ENCODE measurements around the gene MAP2K6.

DNA sequence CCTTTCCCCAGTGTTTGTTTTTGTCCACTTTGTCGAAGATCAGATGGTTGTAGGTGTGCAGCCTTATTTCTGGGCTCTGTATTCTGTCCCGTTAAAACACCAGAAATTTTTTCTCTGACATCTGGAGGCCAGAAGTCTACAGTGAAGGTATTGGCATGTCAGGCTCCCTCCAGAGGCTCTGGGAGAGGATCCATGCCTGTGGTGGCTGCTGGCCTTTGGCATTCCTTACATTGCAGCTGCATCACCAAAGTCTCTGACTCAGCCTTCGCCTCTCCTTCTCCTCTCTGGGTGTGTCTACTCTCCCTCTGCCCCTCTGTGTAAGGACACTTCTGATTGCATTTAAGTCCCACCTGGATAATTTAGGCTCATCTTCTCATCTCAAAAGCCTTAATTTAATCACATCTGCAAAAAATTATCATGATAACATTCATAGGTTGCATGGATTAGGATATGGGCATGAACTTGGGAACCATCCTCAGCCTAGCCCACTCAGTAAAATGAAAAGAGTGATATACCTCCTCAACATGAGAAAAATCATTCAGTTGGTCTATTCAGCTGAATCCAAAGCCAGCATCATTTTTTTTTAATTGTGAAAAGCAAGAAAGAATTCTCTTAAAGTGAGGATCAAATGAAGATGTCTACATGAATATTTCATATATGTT lies 78.0 kb downstream of the MAP2K6 start:
- TF ChIP-seq FOXK2 (IDR thresholded peaks at IDR 0.05), result no peak
- TF ChIP-seq SUZ12 (IDR thresholded peaks at IDR 0.05), result no peak
- TF ChIP-seq BHLHE40 (IDR thresholded peaks at IDR 0.05; ENCODE audit: borderline replicate concordance), result no peak
- TF ChIP-seq FOXM1 (IDR thresholded peaks at IDR 0.05; ENCODE audit: borderline replicate concordance), result no peak
- no peak for TF ChIP-seq CTBP1 (IDR thresholded peaks at IDR 0.05; ENCODE audit: borderline replicate concordance)
